GM12864 (cell line): ENCODE measurements around the gene GNB1.

Source experiments
- DNase-seq: peaks from one replicate; pipeline ENCODE4 v3.0.0-alpha.2; 2011; ENCODE audit warnings: low read depth
- H3K4me3 ChIP-seq: 2 replicates; pipeline ENCODE4 v1.5.1; 2011; ENCODE audit warnings: mild to moderate bottlenecking, low read depth, low read length, control low read depth
- CTCF ChIP-seq: IDR thresholded peaks from 2 replicates; pipeline ENCODE4 v1.5.1; 2011; ENCODE audit warnings: low read depth, mild to moderate bottlenecking, moderate library complexity, low read length, control low read depth, inconsistent platforms; ENCODE audit errors: missing control alignments

Gene GNB1

DNA sequence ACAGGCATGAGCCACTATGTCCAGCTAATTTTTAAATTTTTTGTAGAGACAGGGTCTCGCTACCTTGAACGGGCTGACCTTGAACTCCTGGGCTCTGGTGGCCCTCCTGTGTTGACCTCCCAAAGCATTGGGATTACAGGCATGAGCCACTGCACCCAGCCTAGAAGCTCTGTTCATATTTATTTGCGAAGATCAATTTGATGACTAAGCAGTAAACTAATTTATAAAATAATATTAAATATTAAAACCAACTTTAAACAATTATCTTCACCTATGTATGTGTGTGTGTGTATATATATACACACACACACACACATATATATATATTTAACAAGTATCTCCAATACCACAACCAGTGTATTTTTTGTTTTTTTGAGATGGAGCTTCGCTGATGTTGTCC lies 117.0 kb downstream of the GNB1 start:
- TF ChIP-seq CTCF = no peak
- DNase-seq = no peak
- no peak overlapping the region for H3K4me3 ChIP-seq

DNA sequence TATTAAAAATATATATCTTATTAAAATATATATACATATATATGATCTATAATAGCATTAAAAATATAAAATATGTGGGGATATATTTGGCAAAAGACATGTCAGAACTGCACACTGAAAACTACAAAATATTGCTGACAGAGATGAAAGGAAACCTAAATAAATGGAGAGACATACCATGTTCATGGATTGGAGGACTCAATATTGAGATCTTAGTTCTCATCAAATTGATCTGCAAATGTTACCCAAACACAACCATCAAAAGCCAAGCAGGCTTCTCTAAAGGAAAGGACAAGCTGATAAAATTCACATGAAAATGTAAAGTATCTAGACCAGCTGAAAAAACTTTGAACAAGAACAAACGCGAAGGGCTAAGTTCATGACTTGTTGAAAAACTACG lies 119.8 kb downstream of the GNB1 start:
- DNase-seq = no peak
- H3K4me3 ChIP-seq = no peak overlapping the region
- no peak for TF ChIP-seq CTCF

DNA sequence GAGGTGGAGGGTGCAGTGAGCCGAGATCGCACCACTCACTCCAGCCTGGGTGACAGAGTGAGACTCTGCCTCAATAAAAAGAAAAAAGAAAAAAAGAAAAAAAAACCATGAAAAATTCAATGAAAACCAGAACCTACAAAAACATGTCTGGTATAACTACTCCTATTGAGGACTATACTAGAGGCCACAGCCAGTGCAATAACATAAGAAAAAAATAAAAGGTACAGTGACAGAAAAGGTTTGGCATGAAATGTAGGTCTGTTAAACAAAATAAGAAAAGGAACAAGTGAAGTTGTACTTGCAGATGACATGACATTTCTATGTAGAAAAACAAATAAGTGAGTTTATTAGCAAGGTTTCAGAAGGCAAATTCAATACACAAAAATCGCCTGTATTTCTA lies 120.8 kb downstream of the GNB1 start:
- no peak for DNase-seq
- no peak for TF ChIP-seq CTCF

GRCh38 chr1:1768249-1768992 lies 122.5 kb downstream of the GNB1 start:
- DNase-seq = no peak
- H3K4me3 ChIP-seq = no peak overlapping the region
- no peak for TF ChIP-seq CTCF

More for the DNA sequence above, 120.8 kb downstream of the GNB1 start:
- H3K4me3 ChIP-seq = no peak overlapping the region

GRCh38 chr1:1764876-1765470 lies 125.9 kb downstream of the GNB1 start:
- no peak for DNase-seq
- H3K4me3 ChIP-seq = no peak overlapping the region
- TF ChIP-seq CTCF = no peak

- H3K4me3 ChIP-seq = no peak overlapping the region
- no peak for DNase-seq
- TF ChIP-seq CTCF = no peak
Measured at GRCh38 chr1:1763657-1764621, 126.9 kb downstream of the GNB1 start.
